Tibial artery (tissue), 4 donors: Measurements from ENCODE around the gene LRRC32.
"Not testable (repeated sequence)": the region's sequence is repeated elsewhere in the genome, so short reads cannot be mapped to it uniquely, and the experiment has no call there.

Experiments used
- DNase-seq, 2 donors: peaks; one replicate each; pipeline ENCODE4 v3.0.0-alpha.2; 2019
- H3K27ac ChIP-seq, 2 donors: fragments of 200-600 bp; sonication (generic) in 1 of 2; 1 replicate in 1 of 2; 2 replicates in 1 of 2; pipeline ENCODE4 v1.5.1; 2018 to 2019; ENCODE audit warnings: mild to moderate bottlenecking in 1 of 2
- H3K27me3 ChIP-seq, 2 donors: fragments of 200-600 bp; sonication (generic) in 1 of 2; one replicate each; pipeline versions ENCODE4 v1.5.1 to v1.6.0; 2016 to 2019
- H3K36me3 ChIP-seq, 3 donors: fragments of 200-600 bp; sonication (generic) in 2 of 3; one replicate each; pipeline ENCODE4 v1.5.1; 2016 to 2019; ENCODE audit warnings: mild to moderate bottlenecking in 2 of 3
- H3K4me1 ChIP-seq, 4 donors: fragments of 200-600 bp; sonication (generic) in 2 of 4; 1 replicate in 3 of 4; 2 replicates in 1 of 4; pipeline ENCODE4 v1.5.1; 2016 to 2019
- H3K4me3 ChIP-seq, 2 donors: fragments of 200-600 bp; sonication (generic) in 1 of 2; 1 replicate in 1 of 2; 2 replicates in 1 of 2; pipeline ENCODE4 v1.5.1; 2018 to 2019; ENCODE audit warnings: mild to moderate bottlenecking in 2 of 2
- H3K9me3 ChIP-seq, 3 donors: fragments of 200-600 bp; sonication (generic) in 1 of 3; one replicate each; pipeline ENCODE4 v1.5.1; 2016 to 2019
- intact Hi-C: fragments of 100-400 bp; cut with DNase I; formaldehyde crosslinking; loops from one replicate; pipeline ENCODE4 v1.15.0; 2023; ENCODE audit warnings: low total_unique reads
- TF ChIP-seq, protein P1 (sequence below), 2 experiments: fragments of 200-600 bp in 1 of 2; fragments of 450-650 bp in 1 of 2; IDR thresholded peaks; one replicate each; pipeline ENCODE4 v1.5.1; 2017 to 2019; ENCODE audit warnings: antibody characterized with exemption in 2 of 2, mild to moderate bottlenecking in 1 of 2, moderate library complexity in 1 of 2

LRRC32 gene

GRCh38 chr11:76649851-76650372 lies 20.6 kb downstream of the LRRC32 start:
- Histone ChIP-seq H3K4me1 (peaks cover 4 to 55% (median 36%) of the 10 kb centered on the region in 4 donors), H3K27me3 (no peaks in the 10 kb centered on the region), H3K9me3 (no peaks in the 10 kb centered on the region), H3K27ac (peak overlapping the region; percentile 42 to 52), H3K4me3 (no peak overlapping the region), H3K36me3 (no peaks in the 10 kb centered on the region)
- TF ChIP-seq, protein P1, sequence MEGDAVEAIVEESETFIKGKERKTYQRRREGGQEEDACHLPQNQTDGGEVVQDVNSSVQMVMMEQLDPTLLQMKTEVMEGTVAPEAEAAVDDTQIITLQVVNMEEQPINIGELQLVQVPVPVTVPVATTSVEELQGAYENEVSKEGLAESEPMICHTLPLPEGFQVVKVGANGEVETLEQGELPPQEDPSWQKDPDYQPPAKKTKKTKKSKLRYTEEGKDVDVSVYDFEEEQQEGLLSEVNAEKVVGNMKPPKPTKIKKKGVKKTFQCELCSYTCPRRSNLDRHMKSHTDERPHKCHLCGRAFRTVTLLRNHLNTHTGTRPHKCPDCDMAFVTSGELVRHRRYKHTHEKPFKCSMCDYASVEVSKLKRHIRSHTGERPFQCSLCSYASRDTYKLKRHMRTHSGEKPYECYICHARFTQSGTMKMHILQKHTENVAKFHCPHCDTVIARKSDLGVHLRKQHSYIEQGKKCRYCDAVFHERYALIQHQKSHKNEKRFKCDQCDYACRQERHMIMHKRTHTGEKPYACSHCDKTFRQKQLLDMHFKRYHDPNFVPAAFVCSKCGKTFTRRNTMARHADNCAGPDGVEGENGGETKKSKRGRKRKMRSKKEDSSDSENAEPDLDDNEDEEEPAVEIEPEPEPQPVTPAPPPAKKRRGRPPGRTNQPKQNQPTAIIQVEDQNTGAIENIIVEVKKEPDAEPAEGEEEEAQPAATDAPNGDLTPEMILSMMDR (IDR thresholded peaks at IDR 0.05), result no peak
- intact Hi-C loops, result no loop called here
- no peak for DNase-seq

DNA sequence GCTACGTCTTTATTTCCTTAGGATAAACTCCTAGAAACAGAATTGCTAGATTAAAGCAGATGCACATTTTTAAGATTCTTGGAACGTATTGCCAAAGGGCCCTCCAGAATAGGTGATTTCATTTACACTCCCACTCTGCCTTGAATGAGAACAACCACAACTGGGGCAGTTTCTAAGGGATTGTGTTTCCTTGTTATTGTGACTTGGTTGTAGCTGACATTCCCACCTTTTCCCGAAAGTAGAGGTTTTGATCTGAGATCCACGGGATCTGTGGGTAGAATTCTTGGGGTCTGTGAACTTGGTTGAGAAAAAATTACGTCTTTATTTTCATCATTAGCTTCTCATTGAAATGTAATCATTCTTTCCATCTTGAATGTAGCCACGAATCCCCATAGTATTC lies 21.5 kb downstream of the LRRC32 start:
- Histone ChIP-seq H3K27me3 (no peaks in the 10 kb centered on the region), H3K9me3 (no peaks in the 10 kb centered on the region), H3K4me1 (peaks cover 4 to 46% (median 27%) of the 10 kb centered on the region in 4 donors), H3K36me3 (no peaks in the 10 kb centered on the region), H3K27ac (peak overlapping the region in 1 of 2 donors; percentile 52), H3K4me3 (no peak overlapping the region)
- intact Hi-C loops, result no loop called here
- DNase-seq, result no peak
- TF ChIP-seq, protein P1 (IDR thresholded peaks at IDR 0.05), result no peak

- DNase-seq, result no peak
- TF ChIP-seq, protein P1 (IDR thresholded peaks at IDR 0.05), result no peak
- H3K27ac ChIP-seq, result no peak overlapping the region
- H3K36me3 ChIP-seq, result no peaks in the 10 kb centered on the region
- no peaks in the 10 kb centered on the region for H3K9me3 ChIP-seq
- no peak overlapping the region for H3K4me3 ChIP-seq
- no peaks in the 10 kb centered on the region for H3K27me3 ChIP-seq
- H3K4me1 ChIP-seq, result peaks cover 4 to 37% (median 19%) of the 10 kb centered on the region in 4 donors
- intact Hi-C loops, result no loop called here
Measured at GRCh38 chr11:76648061-76648460, 22.5 kb downstream of the LRRC32 start.

DNA sequence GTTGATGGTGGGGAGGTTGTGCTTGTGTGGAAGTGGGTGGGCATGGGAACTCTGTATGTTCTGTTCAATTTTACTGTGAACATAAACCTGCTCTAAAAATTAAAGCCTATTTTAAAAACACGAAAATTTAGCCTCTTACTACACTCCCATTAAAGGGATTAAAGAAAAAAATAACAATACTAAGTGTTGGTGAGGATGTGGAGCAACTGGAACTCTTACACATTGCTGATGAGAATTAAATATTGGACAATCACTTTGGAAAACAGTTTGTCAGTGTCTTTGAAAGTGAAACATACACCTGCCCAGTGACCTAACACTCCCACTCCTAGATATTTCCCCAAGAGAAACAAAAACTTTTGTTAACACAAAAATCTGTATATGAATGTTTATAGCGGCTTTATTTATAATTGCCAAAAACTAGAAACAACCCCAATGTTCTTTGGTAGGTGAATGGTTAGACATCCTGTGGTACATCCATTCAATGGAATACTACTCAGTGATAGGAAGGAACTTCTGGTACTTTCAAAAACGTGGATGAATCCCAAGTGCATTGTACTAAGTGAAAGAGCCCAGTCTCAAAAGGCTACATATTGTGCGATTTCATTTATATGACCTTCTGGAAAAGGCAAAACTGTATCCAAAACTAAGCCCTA lies 23.5 kb downstream of the LRRC32 start:
- DNase-seq, result no peak
- Histone ChIP-seq H3K9me3 (no peaks in the 10 kb centered on the region), H3K27ac (no peak overlapping the region), H3K27me3 (no peaks in the 10 kb centered on the region), H3K4me1 (peaks cover 4 to 32% (median 17%) of the 10 kb centered on the region in 4 donors), H3K36me3 (no peaks in the 10 kb centered on the region), H3K4me3 (no peak overlapping the region)
- TF ChIP-seq, protein P1 (IDR thresholded peaks at IDR 0.05), result no peak
- intact Hi-C loops, result no loop called here

DNA sequence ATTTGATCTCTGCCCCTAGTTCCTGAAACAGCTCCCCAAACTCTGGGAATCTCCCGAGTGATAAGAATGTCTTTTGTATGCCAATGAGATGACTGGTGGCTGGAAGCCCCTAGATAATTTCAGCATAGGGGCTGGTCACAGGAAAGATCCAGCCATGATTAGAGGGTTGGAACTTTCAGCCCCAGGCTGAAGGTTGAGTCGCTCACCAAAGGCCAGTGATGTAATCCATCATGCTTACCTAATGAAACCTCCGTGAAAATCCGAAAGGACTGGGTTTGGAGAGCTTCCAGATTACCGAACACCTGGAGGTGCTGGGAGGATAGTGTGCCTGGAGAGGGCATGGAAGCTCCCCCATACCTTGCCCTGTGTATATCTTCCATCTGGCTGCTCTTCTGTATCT lies 26.0 kb downstream of the LRRC32 start:
- H3K9me3 ChIP-seq, result no peaks in the 10 kb centered on the region
- no peaks in the 10 kb centered on the region for H3K27me3 ChIP-seq
- no peak for DNase-seq
- H3K4me1 ChIP-seq, result peaks cover 0 to 15% (median 6%) of the 10 kb centered on the region in 4 donors
- H3K36me3 ChIP-seq, result no peaks in the 10 kb centered on the region
- intact Hi-C loops, result no loop called here
- no peak overlapping the region for H3K4me3 ChIP-seq
- TF ChIP-seq, protein P1 (IDR thresholded peaks at IDR 0.05), result no peak
- H3K27ac ChIP-seq, result no peak overlapping the region

- H3K36me3 ChIP-seq, H3K27ac ChIP-seq, intact Hi-C loops, H3K4me1 ChIP-seq, H3K9me3 ChIP-seq, DNase-seq, H3K4me3 ChIP-seq, H3K27me3 ChIP-seq: not testable (repeated sequence)
Measured at GRCh38 chr11:76643711-76644110, 26.8 kb downstream of the LRRC32 start.
